ENCODE measurements around the gene ZNF805.

The ZNF805 gene

DNA sequence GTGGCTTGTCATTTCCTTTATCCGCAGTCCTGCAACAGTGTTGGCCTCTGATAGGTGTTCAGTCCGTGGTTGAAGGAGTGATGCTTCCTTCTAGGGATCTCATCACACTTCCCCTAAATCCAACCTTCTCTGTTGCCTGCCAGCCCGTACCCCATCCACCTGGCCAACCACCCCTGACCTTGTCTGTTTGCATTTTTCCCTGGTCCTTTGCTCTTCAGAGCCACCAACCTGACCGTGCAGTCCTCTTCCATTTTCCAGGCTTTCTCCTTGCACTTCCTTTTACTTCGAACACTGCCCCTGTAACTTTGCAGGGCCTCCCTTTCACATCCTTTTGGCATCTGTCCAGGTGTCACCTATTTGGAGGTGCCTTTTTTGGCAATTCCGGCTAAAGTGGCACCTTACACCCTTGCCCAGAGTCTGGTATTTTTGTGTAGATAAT, 40.5 kb downstream of the ZNF805 start:
- no peaks in the 10 kb centered on the region for H3K27me3 Mint-ChIP-seq
- H3K27ac Mint-ChIP-seq, result no peak overlapping the region
- peaks cover 31% of the 10 kb centered on the region for H3K36me3 Mint-ChIP-seq
- no peak for ATAC-seq
- peaks cover 37% of the 10 kb centered on the region for H3K4me1 Mint-ChIP-seq
- no peak overlapping the region for H3K4me3 Mint-ChIP-seq
- no peaks in the 10 kb centered on the region for H3K9me3 Mint-ChIP-seq

DNA sequence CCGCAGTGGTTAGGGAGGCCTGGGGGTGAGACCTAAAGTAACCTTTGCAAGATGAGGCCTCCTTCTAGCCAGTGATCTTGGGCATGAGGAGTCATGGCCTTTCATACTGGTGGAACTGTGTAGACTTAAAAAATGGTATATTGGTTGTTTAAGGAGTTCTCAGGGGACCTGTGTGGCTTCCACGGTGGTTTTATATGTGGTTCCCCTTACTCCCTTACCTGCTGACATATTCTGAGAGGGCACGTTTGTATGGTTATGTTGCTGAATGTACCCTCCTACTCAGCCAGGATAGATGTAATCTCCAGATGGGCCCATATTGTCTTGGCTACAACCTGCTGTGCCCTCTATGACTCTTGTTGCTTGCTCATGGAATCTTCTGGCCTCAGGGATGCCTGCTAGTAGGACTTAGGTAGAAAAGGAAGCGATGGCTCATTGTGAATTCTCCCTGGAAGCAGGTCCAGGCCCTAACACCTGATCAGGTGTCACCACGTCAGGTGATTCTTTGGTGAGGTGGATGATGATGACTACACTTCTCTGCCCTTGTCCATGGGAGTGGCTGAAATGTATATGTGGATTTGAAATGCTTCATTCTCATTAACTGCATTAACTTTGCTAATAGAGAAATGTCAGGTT, 41.7 kb downstream of the ZNF805 start:
- ATAC-seq, result peak; percentile 64
- Mint-ChIP-seq H3K36me3 (peaks cover 41% of the 10 kb centered on the region), H3K4me3 (no peak overlapping the region), H3K4me1 (peaks cover 38% of the 10 kb centered on the region), H3K27me3 (no peaks in the 10 kb centered on the region), H3K9me3 (no peaks in the 10 kb centered on the region), H3K27ac (no peak overlapping the region)

DNA sequence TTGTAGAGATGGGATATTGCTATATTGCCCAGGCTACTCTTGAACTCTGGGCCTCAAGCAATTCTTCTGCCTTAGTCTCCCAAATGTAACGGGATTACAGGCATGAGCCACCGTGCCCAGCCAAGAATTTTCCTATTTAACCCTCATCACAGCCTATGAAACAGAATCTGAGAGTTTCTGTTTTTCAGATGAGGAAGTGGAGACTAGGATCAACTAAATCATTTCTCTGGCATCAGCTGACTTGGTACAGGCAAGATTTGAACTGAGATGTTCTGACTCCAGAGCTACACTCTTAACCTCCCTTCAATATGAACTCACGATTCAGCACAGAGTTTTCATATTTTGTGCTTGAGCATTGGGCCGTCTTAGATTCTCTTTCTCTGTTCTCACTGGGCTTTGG, 47.9 kb downstream of the ZNF805 start:
- peaks cover 83% of the 10 kb centered on the region for H3K36me3 Mint-ChIP-seq
- no peaks in the 10 kb centered on the region for H3K27me3 Mint-ChIP-seq
- H3K9me3 Mint-ChIP-seq, result peaks cover 3% of the 10 kb centered on the region
- peak overlapping the region; percentile 37 for H3K27ac Mint-ChIP-seq
- H3K4me3 Mint-ChIP-seq, result no peak overlapping the region
- ATAC-seq, result no peak
- H3K4me1 Mint-ChIP-seq, result peaks cover 39% of the 10 kb centered on the region

DNA sequence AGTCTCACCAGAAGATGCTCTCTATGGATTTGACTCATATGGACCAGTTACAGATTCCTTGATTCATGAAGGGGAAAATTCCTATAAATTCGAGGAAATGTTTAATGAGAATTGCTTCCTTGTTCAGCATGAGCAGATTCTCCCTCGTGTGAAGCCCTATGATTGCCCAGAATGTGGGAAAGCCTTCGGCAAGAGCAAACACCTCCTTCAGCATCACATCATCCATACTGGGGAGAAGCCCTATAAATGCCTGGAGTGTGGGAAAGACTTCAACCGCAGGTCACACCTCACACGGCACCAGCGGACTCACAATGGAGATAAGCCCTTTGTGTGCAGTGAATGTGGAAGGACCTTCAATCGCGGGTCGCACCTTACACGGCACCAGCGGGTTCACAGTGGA, 50.5 kb downstream of the ZNF805 start:
- ATAC-seq, result no peak
- no peak overlapping the region for H3K4me3 Mint-ChIP-seq
- H3K36me3 Mint-ChIP-seq, result peaks cover 90% of the 10 kb centered on the region
- peaks cover 7% of the 10 kb centered on the region for H3K9me3 Mint-ChIP-seq
- H3K27me3 Mint-ChIP-seq, result no peaks in the 10 kb centered on the region
- H3K27ac Mint-ChIP-seq, result no peak overlapping the region
- H3K4me1 Mint-ChIP-seq, result peaks cover 40% of the 10 kb centered on the region

DNA sequence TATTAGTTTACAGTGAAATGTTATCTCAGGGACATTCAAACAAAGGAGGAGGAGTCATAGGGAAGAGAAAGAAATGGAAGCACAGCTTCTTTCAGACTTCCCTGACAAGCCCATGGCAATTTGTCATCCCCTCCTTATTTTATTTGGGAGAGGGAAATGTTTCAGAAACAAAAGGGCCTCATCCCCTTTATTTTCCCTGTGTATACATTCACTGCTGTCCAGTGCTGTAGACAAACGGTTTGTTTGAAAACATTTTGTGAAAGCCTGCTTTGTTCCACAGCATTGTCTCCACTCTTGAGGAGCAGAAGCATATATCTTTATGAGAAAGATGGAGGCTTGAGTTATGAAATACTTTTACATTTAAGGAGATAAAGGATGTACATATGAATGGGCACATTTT, 52.1 kb downstream of the ZNF805 start:
- Mint-ChIP-seq H3K36me3 (peaks cover 91% of the 10 kb centered on the region), H3K27ac (no peak overlapping the region), H3K4me3 (no peak overlapping the region), H3K4me1 (peaks cover 44% of the 10 kb centered on the region), H3K9me3 (peaks cover 7% of the 10 kb centered on the region), H3K27me3 (no peaks in the 10 kb centered on the region)
- no peak for ATAC-seq

DNA sequence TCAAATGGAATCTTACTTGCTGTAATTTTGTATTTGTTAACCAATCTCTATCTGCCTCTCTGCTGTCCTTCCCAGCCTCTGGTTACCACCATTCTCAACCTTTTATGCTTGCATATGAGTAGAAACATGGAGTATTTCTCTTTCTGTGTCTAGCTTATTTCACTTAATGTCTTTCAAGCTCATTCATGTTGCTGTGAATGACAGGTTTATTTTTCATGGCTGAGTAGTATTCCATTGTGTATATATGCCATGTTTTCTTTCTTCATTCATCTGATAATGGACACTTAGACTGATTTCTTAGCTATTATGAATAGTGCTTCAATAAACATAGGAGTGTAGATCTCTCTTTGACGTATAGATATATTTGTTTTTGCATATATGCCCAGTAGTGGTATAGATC, 53.3 kb downstream of the ZNF805 start:
- ATAC-seq, result no peak
- peaks cover 92% of the 10 kb centered on the region for H3K36me3 Mint-ChIP-seq
- peaks cover 38% of the 10 kb centered on the region for H3K4me1 Mint-ChIP-seq
- H3K9me3 Mint-ChIP-seq, result peaks cover 7% of the 10 kb centered on the region
- H3K27ac Mint-ChIP-seq, result no peak overlapping the region
- no peaks in the 10 kb centered on the region for H3K27me3 Mint-ChIP-seq
- no peak overlapping the region for H3K4me3 Mint-ChIP-seq

DNA sequence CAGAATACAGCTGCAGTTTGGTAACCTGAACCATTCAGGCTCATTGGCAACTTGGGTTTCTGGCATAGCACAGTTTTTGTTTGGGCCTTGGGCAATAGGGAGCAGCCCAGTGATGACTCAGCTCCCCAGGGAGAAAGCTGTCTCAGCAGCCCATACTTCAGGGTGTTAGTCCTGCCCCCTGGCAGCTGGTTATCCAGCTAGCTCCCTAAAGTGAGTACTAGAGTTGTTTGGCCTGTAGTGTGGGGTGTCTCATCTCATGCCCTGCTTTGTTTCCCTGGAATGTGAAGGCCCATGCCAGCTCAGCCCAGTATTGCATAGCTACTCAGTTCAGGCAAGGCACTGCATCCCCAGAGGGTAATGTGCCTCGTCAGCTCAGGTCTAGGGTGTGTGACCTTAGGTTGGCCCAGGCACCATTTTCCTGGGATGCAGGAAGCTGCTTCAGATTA, 61.6 kb downstream of the ZNF805 start:
- H3K36me3 Mint-ChIP-seq, result peaks cover 66% of the 10 kb centered on the region

DNA sequence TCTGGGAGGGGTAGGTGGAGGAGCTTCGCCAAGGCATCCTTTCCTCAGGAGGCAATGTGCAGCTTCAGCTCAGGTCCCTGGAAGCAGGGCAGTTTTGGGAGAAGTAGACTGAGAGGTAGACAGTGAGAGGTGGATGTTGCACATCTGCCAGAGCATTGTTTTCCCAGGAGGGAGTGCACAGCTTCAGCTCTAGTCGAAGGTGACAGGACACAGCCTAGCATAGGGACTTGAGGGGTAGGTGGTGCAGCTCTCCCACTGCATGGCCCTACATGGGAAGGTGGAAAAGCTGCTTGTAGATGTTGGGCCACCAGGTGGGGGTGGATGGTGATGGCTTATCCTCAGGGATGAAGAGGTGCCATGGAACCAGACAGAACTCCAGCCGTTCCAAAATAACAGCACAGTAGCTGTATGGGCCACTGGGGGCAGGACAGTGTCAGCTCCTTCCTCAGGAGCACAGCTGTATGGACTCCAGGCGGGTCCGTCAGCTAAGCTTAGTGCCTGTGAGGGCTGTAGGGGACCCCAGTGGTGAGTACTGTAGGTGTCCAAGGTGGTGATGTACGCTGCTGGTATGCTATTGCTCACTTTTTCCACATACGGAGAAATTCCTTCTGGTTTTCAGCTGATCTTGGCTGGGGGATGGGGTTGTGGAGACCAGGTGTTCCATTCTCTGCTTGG, 62.4 kb downstream of the ZNF805 start:
- H3K36me3 Mint-ChIP-seq, result peaks cover 57% of the 10 kb centered on the region
- H3K27me3 Mint-ChIP-seq, result no peaks in the 10 kb centered on the region
- H3K4me1 Mint-ChIP-seq, result peaks cover 31% of the 10 kb centered on the region
- H3K27ac Mint-ChIP-seq, result no peak overlapping the region
- ATAC-seq, result no peak
- no peaks in the 10 kb centered on the region for H3K9me3 Mint-ChIP-seq
- H3K4me3 Mint-ChIP-seq, result no peak overlapping the region

More for the DNA sequence above, 61.6 kb downstream of the ZNF805 start:
- H3K9me3 Mint-ChIP-seq, result no peaks in the 10 kb centered on the region
- H3K27me3 Mint-ChIP-seq, result no peaks in the 10 kb centered on the region
- H3K4me1 Mint-ChIP-seq, result peaks cover 37% of the 10 kb centered on the region
- no peak for ATAC-seq
- H3K27ac Mint-ChIP-seq, result no peak overlapping the region
- no peak overlapping the region for H3K4me3 Mint-ChIP-seq

All from stimulated activated memory B cell treated with anti-CD40 and anti-IgM and Interleukin-4, amounts not matched to agents 10 μg/mL and 1 μg/mL and 100 μg/mL, for 72 hours (primary cell).